Liver (tissue), 9 donors: ENCODE data around the gene GPR25. TPM values are rescaled to one million over a fixed set of nuclear protein-coding genes. Genes with fewer than 3 reads are reported as not detected.

Source experiments
- DNase-seq: peaks from one replicate; pipeline ENCODE4 v3.0.0-alpha.2; 2017; ENCODE audit warnings: low spot score
- H3K27ac ChIP-seq, 2 donors: one replicate each; pipeline ENCODE4 v1.7.0; 2013; ENCODE audit warnings: inconsistent platforms in 2 of 2, low read length in 2 of 2, control low read depth in 1 of 2, low read depth in 1 of 2, mild to moderate bottlenecking in 1 of 2
- H3K27me3 ChIP-seq, 4 donors: one replicate each; pipeline versions ENCODE4 v1.6.1 to v1.7.0; 2013; ENCODE audit warnings: low read length in 3 of 4, inconsistent platforms in 1 of 4, mild to moderate bottlenecking in 1 of 4, moderate library complexity in 1 of 4; ENCODE audit not compliant: control insufficient read depth in 4 of 4, insufficient read depth in 4 of 4
- H3K36me3 ChIP-seq, 4 donors: one replicate each; pipeline versions ENCODE4 v1.6.1 to v1.7.0; 2013; ENCODE audit warnings: low read length in 3 of 4, mild to moderate bottlenecking in 3 of 4, low read depth in 1 of 4, moderate library complexity in 1 of 4; ENCODE audit not compliant: control insufficient read depth in 4 of 4, insufficient read depth in 3 of 4
- H3K4me1 ChIP-seq, 4 donors: one replicate each; pipeline versions ENCODE4 v1.6.1 to v1.7.0; 2013; ENCODE audit warnings: low read length in 3 of 4, mild to moderate bottlenecking in 3 of 4, moderate library complexity in 1 of 4; ENCODE audit not compliant: control insufficient read depth in 4 of 4, insufficient read depth in 4 of 4
- H3K4me3 ChIP-seq, 3 donors: one replicate each; pipeline versions ENCODE4 v1.6.1 to v1.7.0; 2013; ENCODE audit warnings: low read length in 3 of 3, control low read depth in 1 of 3, low read depth in 1 of 3, mild to moderate bottlenecking in 1 of 3
- H3K9ac ChIP-seq, 2 donors: one replicate each; pipeline ENCODE4 v1.7.0; 2013; ENCODE audit warnings: low read length in 2 of 2, mild to moderate bottlenecking in 2 of 2, moderate library complexity in 2 of 2, control low read depth in 1 of 2, low read depth in 1 of 2
- H3K9me3 ChIP-seq, 4 donors: one replicate each; pipeline versions ENCODE4 v1.6.1 to v1.7.0; 2013; ENCODE audit warnings: low read length in 3 of 4; ENCODE audit not compliant: control insufficient read depth in 4 of 4
- CTCF ChIP-seq: fragments of 150-350 bp; IDR thresholded peaks from 2 replicates; pipeline ENCODE4 v1.5.1; 2017; ENCODE audit warnings: improper control_type of control experiment, low read depth, low read length; ENCODE audit not compliant: missing input control
- EGR1 ChIP-seq, 2 donors: IDR thresholded peaks; 2 replicates each; pipeline ENCODE4 v1.6.1; 2016 to 2018; ENCODE audit warnings: antibody characterized with exemption in 2 of 2, low read depth in 2 of 2
- FOXA1 ChIP-seq: IDR thresholded peaks from 2 replicates; pipeline ENCODE4 v1.6.1; 2016; ENCODE audit warnings: antibody characterized with exemption
- FOXA2 ChIP-seq: IDR thresholded peaks from 2 replicates; pipeline ENCODE4 v1.6.1; 2016; ENCODE audit warnings: antibody characterized with exemption
- GABPA ChIP-seq, 2 donors: IDR thresholded peaks in 1 of 2; conservative IDR thresholded peaks in 1 of 2; 2 replicates each; pipeline ENCODE4 v1.6.1; 2016; ENCODE audit warnings: antibody characterized with exemption in 2 of 2, mild to moderate bottlenecking in 1 of 2, moderate library complexity in 1 of 2
- HNF4A ChIP-seq, 2 donors: conservative IDR thresholded peaks; 2 replicates each; pipeline ENCODE4 v1.6.1; 2016; ENCODE audit warnings: antibody characterized with exemption in 2 of 2, mild to moderate bottlenecking in 2 of 2
- HNF4G ChIP-seq: IDR thresholded peaks from 2 replicates; pipeline ENCODE4 v1.6.1; 2016; ENCODE audit warnings: antibody characterized with exemption
- JUND ChIP-seq, 2 donors: IDR thresholded peaks; 2 replicates each; pipeline ENCODE4 v1.6.1; 2016; ENCODE audit warnings: antibody characterized with exemption in 2 of 2
- MAX ChIP-seq: IDR thresholded peaks from 2 replicates; pipeline ENCODE4 v1.6.1; 2016; ENCODE audit warnings: antibody characterized with exemption
- NR2F2 ChIP-seq: IDR thresholded peaks from 2 replicates; pipeline ENCODE4 v1.6.1; 2016; ENCODE audit warnings: antibody characterized with exemption
- RAD21 ChIP-seq, 2 donors: IDR thresholded peaks; 2 replicates each; pipeline ENCODE4 v1.6.1; 2016; ENCODE audit warnings: antibody characterized with exemption in 2 of 2, mild to moderate bottlenecking in 2 of 2
- RXRA ChIP-seq, 2 donors: IDR thresholded peaks; 2 replicates each; pipeline ENCODE4 v1.6.1; 2017 to 2018; ENCODE audit warnings: antibody characterized with exemption in 2 of 2, mild to moderate bottlenecking in 1 of 2
- SP1 ChIP-seq: IDR thresholded peaks from 2 replicates; pipeline ENCODE4 v1.6.1; 2018; ENCODE audit warnings: antibody characterized with exemption, mild to moderate bottlenecking
- TAF1 ChIP-seq: conservative IDR thresholded peaks from 2 replicates; pipeline ENCODE4 v1.6.1; 2016; ENCODE audit warnings: antibody characterized with exemption, mild to moderate bottlenecking
- YY1 ChIP-seq: IDR thresholded peaks from 2 replicates; pipeline ENCODE4 v1.6.1; 2016; ENCODE audit warnings: antibody characterized with exemption, mild to moderate bottlenecking
- ZBTB33 ChIP-seq: IDR thresholded peaks from 2 replicates; pipeline ENCODE4 v1.6.1; 2016; ENCODE audit warnings: antibody characterized with exemption
- WGBS: extraction: QIAGEN DNeasy Blood & Tissue Kit; methylation state at CpG from one replicate; pipeline ENCODE4 v1.1.7; 2013; 5-methylcytosine and 5-hydroxymethylcytosine counted together
- polyA plus RNA-seq, 2 donors: library from polyadenylated mRNA; stranded (reverse) in 1 of 2; unstranded in 1 of 2; fragments of 200-250 nt in 1 of 2; fragments of >200 nt in 1 of 2; fragmentation: Nextera tagmentation in 1 of 2; extraction: Ambion mirVana in 1 of 2; gene quantifications; one replicate each; pipeline versions ENCODE4 v1.2.1 to v1.2.3, GENCODE V29; 2013 to 2015
- total RNA-seq, 2 donors: library from RNA; depleted of rRNA; stranded (reverse); fragments of >200 nt; gene quantifications; one replicate each; pipeline ENCODE4 v1.2.3, GENCODE V29; 2014
- TF ChIP-seq, protein P1 (sequence below): IDR thresholded peaks from 2 replicates; pipeline ENCODE4 v1.6.1; 2016; ENCODE audit warnings: antibody characterized with exemption, mild to moderate bottlenecking
- TF ChIP-seq, protein P2 (sequence below): IDR thresholded peaks from 2 replicates; pipeline ENCODE4 v1.6.1; 2016; ENCODE audit warnings: antibody characterized with exemption
- donor health status: healthy.
- donor health status: healthy.
- donor health status: healthy.
- donor health status: healthy.
- donor health status: healthy.

Gene GPR25
- total and polyA plus RNA-seq, 4 donors: 0.08 to 0.13 TPM; not detected in 2

- 98% methylated on average over 2 of the region's 2 CpGs for WGBS
- Histone ChIP-seq H3K4me3 (no peak overlapping the region), H3K4me1 (no peaks in the 10 kb centered on the region), H3K27me3 (no peaks in the 10 kb centered on the region), H3K27ac (no peak overlapping the region), H3K36me3 (no peaks in the 10 kb centered on the region), H3K9me3 (no peaks in the 10 kb centered on the region), H3K9ac (no peak overlapping the region)
- TF ChIP-seq YY1: no peak
- no peak for TF ChIP-seq FOXA1
- no peak for TF ChIP-seq HNF4G
- TF ChIP-seq HNF4A (conservative IDR thresholded peaks at IDR 0.05): no peak
- no peak for TF ChIP-seq MAX
- no peak for TF ChIP-seq EGR1 (IDR thresholded peaks at IDR 0.05; ENCODE audit: low read depth in 2 of 2)
- TF ChIP-seq GABPA (IDR thresholded peaks at IDR 0.05 in 1 of 2, conservative IDR thresholded peaks at IDR 0.05 in 1 of 2): no peak
- no peak for TF ChIP-seq TAF1
- TF ChIP-seq, protein P1, sequence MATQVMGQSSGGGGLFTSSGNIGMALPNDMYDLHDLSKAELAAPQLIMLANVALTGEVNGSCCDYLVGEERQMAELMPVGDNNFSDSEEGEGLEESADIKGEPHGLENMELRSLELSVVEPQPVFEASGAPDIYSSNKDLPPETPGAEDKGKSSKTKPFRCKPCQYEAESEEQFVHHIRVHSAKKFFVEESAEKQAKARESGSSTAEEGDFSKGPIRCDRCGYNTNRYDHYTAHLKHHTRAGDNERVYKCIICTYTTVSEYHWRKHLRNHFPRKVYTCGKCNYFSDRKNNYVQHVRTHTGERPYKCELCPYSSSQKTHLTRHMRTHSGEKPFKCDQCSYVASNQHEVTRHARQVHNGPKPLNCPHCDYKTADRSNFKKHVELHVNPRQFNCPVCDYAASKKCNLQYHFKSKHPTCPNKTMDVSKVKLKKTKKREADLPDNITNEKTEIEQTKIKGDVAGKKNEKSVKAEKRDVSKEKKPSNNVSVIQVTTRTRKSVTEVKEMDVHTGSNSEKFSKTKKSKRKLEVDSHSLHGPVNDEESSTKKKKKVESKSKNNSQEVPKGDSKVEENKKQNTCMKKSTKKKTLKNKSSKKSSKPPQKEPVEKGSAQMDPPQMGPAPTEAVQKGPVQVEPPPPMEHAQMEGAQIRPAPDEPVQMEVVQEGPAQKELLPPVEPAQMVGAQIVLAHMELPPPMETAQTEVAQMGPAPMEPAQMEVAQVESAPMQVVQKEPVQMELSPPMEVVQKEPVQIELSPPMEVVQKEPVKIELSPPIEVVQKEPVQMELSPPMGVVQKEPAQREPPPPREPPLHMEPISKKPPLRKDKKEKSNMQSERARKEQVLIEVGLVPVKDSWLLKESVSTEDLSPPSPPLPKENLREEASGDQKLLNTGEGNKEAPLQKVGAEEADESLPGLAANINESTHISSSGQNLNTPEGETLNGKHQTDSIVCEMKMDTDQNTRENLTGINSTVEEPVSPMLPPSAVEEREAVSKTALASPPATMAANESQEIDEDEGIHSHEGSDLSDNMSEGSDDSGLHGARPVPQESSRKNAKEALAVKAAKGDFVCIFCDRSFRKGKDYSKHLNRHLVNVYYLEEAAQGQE: no peak
- no peak for TF ChIP-seq FOXA2
- TF ChIP-seq NR2F2: no peak
- TF ChIP-seq CTCF: no peak
- no peak for TF ChIP-seq JUND (IDR thresholded peaks at IDR 0.05)
- no peak for TF ChIP-seq RXRA (IDR thresholded peaks at IDR 0.05)
- TF ChIP-seq, protein P2, sequence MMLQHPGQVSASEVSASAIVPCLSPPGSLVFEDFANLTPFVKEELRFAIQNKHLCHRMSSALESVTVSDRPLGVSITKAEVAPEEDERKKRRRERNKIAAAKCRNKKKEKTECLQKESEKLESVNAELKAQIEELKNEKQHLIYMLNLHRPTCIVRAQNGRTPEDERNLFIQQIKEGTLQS: no peak
- DNase-seq: no peak
These were observed 33.7 kb downstream of the GPR25 start for GRCh38 chr1:200906491-200906890.

DNA sequence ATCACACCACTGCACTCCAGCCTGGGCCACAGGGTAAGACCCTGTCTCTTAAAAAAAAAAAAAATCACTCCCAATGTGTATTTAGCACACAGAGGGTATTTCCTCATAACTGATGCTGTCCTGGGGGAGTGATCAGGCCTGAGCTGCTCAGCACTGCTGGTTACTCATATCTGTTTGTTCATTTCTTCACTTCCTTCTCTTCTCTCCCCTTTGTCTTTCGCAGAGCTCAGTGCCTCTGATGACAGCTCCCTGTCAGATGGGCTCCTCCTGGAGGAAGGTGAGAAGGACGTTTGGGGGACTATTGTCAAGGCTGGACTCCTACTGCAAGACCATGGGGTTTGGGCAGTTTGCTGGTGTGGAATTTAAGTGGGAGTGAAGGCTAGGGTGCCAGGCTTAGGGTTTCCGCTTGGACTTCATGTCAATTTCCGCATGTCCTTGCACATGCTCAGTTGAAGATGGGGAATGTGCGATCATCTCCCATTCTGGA, 34.9 kb downstream of the GPR25 start:
- no peaks in the 10 kb centered on the region for H3K9me3 ChIP-seq
- WGBS: 79% methylated on average over 5 of the region's 5 CpGs
- DNase-seq: no peak
- TF ChIP-seq, protein P1: no peak
- no peak for TF ChIP-seq EGR1 (IDR thresholded peaks at IDR 0.05; ENCODE audit: low read depth in 2 of 2)
- TF ChIP-seq JUND (IDR thresholded peaks at IDR 0.05): no peak
- no peak for TF ChIP-seq NR2F2
- TF ChIP-seq ZBTB33: no peak
- no peak for TF ChIP-seq TAF1
- no peak for TF ChIP-seq SP1
- TF ChIP-seq YY1: no peak
- no peak for TF ChIP-seq FOXA1
- no peak for TF ChIP-seq GABPA (IDR thresholded peaks at IDR 0.05 in 1 of 2, conservative IDR thresholded peaks at IDR 0.05 in 1 of 2)
- no peak for TF ChIP-seq RAD21 (IDR thresholded peaks at IDR 0.05)
- TF ChIP-seq HNF4A (conservative IDR thresholded peaks at IDR 0.05): no peak
- no peak for TF ChIP-seq RXRA (IDR thresholded peaks at IDR 0.05)
- TF ChIP-seq FOXA2: no peak
- no peak for TF ChIP-seq MAX
- H3K27me3 ChIP-seq: no peaks in the 10 kb centered on the region
- no peak overlapping the region for H3K27ac ChIP-seq
- no peak overlapping the region for H3K4me3 ChIP-seq
- no peaks in the 10 kb centered on the region for H3K4me1 ChIP-seq
- no peak overlapping the region for H3K9ac ChIP-seq
- no peaks in the 10 kb centered on the region for H3K36me3 ChIP-seq
